ENCODE results near the gene CELF4.

DNA sequence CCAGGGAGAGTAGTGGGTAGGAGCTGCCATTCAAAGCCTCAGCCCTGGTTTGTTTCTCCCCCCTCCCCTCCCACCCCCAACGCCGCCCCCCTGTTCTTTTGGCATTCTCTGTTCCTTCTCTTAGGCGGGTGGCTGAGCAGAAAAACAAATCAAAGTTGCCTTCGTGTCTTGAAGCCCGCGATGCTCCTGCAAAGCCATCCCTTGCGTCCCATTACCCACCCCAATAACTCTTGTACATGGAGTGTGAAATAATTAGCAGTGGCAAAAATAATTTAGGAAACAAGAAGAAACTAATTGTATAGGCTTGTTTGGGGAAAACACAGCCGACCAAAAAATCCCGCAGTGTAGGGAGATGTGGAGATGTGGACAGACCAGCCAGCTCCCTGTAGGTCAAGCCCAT is 59.6 kb downstream of the CELF4 start:
- TF ChIP-seq, protein P1, sequence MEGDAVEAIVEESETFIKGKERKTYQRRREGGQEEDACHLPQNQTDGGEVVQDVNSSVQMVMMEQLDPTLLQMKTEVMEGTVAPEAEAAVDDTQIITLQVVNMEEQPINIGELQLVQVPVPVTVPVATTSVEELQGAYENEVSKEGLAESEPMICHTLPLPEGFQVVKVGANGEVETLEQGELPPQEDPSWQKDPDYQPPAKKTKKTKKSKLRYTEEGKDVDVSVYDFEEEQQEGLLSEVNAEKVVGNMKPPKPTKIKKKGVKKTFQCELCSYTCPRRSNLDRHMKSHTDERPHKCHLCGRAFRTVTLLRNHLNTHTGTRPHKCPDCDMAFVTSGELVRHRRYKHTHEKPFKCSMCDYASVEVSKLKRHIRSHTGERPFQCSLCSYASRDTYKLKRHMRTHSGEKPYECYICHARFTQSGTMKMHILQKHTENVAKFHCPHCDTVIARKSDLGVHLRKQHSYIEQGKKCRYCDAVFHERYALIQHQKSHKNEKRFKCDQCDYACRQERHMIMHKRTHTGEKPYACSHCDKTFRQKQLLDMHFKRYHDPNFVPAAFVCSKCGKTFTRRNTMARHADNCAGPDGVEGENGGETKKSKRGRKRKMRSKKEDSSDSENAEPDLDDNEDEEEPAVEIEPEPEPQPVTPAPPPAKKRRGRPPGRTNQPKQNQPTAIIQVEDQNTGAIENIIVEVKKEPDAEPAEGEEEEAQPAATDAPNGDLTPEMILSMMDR (IDR thresholded peaks at IDR 0.05; ENCODE audit: insufficient read depth, low read length), result no peak
- TF ChIP-seq, protein P2, sequence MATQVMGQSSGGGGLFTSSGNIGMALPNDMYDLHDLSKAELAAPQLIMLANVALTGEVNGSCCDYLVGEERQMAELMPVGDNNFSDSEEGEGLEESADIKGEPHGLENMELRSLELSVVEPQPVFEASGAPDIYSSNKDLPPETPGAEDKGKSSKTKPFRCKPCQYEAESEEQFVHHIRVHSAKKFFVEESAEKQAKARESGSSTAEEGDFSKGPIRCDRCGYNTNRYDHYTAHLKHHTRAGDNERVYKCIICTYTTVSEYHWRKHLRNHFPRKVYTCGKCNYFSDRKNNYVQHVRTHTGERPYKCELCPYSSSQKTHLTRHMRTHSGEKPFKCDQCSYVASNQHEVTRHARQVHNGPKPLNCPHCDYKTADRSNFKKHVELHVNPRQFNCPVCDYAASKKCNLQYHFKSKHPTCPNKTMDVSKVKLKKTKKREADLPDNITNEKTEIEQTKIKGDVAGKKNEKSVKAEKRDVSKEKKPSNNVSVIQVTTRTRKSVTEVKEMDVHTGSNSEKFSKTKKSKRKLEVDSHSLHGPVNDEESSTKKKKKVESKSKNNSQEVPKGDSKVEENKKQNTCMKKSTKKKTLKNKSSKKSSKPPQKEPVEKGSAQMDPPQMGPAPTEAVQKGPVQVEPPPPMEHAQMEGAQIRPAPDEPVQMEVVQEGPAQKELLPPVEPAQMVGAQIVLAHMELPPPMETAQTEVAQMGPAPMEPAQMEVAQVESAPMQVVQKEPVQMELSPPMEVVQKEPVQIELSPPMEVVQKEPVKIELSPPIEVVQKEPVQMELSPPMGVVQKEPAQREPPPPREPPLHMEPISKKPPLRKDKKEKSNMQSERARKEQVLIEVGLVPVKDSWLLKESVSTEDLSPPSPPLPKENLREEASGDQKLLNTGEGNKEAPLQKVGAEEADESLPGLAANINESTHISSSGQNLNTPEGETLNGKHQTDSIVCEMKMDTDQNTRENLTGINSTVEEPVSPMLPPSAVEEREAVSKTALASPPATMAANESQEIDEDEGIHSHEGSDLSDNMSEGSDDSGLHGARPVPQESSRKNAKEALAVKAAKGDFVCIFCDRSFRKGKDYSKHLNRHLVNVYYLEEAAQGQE (IDR thresholded peaks at IDR 0.05; ENCODE audit: insufficient replicate concordance, low read depth), result no peak
